Fibroblast of villous mesenchyme (primary cell): ENCODE results near the gene PHF2. TPM values are rescaled to one million over a fixed set of nuclear protein-coding genes. Genes with fewer than 3 reads are reported as not detected.

Experiments
- DNase-seq: peaks from one replicate; pipeline ENCODE4 v3.0.0-alpha.2; 2010; ENCODE audit warnings: low read depth
- H3K4me3 ChIP-seq: 2 replicates; pipeline ENCODE4 v1.5.1; 2011; ENCODE audit warnings: low read depth, mild to moderate bottlenecking, low read length
- total RNA-seq: library from RNA; depleted of rRNA; stranded (reverse); fragments of >200 nt; gene quantifications from 2 replicates; pipeline ENCODE4 v1.2.3, GENCODE V29; 2012
- TF ChIP-seq, protein P1 (sequence below): IDR thresholded peaks from 2 replicates; pipeline ENCODE4 v1.5.1; 2012; ENCODE audit warnings: low read depth, mild to moderate bottlenecking, low read length; ENCODE audit not compliant: insufficient read depth

Gene PHF2
- total RNA-seq, 1 donor = 15.5 TPM

DNA sequence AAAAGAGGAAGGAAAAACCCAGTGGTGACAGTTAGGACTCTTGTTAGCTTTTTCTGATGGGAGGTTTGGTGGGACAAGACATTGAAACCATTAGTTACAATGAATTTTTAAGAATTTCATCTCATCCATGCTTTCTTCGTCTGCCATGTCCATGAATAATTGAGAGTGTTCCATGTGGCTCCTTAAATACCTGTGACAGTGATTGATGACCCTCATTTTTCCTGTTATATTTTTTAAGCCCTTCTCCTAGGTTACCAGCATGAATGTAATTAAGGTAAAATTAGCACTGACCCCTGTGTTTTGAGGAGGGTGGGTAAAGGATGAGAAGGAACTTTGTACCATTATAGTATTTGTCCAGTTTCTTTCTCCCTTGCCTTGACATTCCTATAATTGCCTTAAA lies 23.5 kb upstream of the PHF2 start:
- H3K4me3 ChIP-seq = no peak overlapping the region
- DNase-seq = no peak
- TF ChIP-seq, protein P1, sequence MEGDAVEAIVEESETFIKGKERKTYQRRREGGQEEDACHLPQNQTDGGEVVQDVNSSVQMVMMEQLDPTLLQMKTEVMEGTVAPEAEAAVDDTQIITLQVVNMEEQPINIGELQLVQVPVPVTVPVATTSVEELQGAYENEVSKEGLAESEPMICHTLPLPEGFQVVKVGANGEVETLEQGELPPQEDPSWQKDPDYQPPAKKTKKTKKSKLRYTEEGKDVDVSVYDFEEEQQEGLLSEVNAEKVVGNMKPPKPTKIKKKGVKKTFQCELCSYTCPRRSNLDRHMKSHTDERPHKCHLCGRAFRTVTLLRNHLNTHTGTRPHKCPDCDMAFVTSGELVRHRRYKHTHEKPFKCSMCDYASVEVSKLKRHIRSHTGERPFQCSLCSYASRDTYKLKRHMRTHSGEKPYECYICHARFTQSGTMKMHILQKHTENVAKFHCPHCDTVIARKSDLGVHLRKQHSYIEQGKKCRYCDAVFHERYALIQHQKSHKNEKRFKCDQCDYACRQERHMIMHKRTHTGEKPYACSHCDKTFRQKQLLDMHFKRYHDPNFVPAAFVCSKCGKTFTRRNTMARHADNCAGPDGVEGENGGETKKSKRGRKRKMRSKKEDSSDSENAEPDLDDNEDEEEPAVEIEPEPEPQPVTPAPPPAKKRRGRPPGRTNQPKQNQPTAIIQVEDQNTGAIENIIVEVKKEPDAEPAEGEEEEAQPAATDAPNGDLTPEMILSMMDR = no peak

DNA sequence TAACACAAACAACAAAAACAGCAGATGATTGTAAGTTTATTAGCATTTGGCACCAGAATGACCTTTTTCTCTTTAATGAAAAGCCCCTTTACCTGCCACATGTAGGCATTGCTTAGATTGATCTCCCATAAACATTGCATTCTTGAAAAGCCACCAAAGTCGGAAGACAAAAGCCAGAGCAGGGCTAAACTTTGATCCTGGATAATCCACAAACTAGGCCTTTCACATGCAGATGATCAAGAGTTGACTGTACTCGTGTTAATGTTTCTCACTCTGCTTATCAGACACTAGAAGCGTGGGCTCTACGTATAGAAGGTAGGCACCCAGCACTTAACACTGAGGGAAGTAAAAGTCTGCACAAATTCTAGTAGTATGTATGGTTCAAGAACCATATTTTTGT lies 21.0 kb upstream of the PHF2 start:
- no peak for DNase-seq
- H3K4me3 ChIP-seq = no peak overlapping the region

DNA sequence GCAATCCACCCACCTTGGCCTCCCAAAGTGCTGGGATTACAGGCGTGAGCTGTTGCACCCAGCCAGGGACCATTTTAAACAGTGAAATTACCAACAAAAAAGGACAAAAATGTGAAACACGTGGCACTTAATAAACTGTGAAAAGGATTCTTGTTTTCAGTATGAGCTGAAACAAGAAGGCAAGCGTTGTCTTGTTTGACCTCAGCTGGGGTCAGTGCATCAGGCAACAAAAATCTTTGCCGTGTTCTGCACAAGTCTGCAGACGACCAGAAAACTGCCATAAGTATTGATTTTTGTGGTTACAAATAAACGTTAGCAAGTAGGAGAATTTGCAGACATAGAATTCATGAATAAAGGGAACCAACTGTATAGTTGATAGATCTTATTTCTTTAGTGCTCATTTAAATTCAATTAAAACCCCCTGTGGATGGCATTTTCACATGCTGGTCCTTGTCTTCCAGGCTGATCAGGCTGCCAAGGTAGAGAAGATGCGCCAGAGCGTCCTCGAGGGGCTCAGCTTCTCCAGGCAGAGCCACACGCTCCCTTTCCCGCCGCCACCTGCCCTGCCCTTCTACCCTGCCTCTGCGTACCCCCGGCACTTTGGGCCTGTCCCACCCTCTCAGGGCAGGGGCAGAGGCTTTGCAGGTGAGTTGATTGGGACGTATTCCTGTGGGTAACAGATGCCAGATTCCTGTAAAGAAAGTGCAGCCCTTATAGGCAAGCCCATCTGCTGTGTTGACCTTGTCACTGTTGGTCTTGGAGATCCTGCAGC lies 18.8 kb upstream of the PHF2 start:
- no peak overlapping the region for H3K4me3 ChIP-seq
- no peak for DNase-seq
- TF ChIP-seq, protein P1 = no peak

More for the DNA sequence above, 21.0 kb upstream of the PHF2 start:
- TF ChIP-seq, protein P1 = no peak

DNA sequence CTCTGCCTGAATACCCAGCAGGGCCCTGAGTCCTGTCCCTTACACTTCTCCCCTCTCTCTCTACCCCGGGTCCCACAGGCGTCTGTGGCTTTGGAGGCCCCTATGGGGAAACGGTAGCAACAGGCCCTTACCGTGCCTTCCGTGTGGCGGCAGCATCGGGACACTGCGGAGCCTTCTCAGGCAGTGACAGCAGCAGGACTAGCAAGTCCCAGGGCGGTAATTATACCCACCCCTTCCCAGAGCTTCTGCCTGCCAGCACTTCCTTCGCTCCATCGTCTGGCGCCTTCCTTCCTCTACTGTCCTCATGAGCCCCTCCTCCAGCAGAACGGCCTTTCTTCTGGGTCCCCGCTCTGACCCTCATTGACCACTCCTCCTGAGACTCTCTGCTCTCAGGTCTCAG lies 17.9 kb upstream of the PHF2 start:
- no peak for DNase-seq
- TF ChIP-seq, protein P1 = no peak
- H3K4me3 ChIP-seq = no peak overlapping the region

GRCh38 chr9:93560991-93561390 lies 15.4 kb upstream of the PHF2 start:
- no peak overlapping the region for H3K4me3 ChIP-seq
- TF ChIP-seq, protein P1 = no peak
- DNase-seq = no peak

DNA sequence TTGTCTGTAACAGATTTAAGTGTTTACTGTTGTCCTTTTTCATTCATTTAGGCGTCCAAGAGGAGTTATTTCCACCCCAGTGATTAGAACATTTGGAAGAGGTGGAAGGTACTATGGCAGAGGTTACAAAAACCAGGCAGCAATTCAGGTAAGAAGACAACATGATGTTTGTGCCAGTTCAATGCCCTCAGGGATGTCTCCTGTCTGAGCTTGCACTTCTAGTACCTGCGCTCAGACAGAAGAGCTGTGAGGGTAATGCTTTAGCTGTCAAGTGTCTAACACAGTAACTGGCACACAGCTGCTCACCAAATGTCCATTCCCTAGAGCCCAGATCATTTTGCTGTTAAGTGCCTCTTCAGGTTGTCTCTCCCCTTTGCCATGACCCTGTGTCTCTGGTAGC lies 14.2 kb upstream of the PHF2 start:
- TF ChIP-seq, protein P1 = no peak
- no peak for DNase-seq
- H3K4me3 ChIP-seq = no peak overlapping the region

GRCh38 chr9:93565089-93565488 lies 11.3 kb upstream of the PHF2 start:
- no peak for DNase-seq
- H3K4me3 ChIP-seq = no peak overlapping the region
- TF ChIP-seq, protein P1 = no peak
